ENCODE results near the gene CPLANE1. TPM values are rescaled to one million over a fixed set of nuclear protein-coding genes. Genes with fewer than 3 reads are reported as not detected.

CPLANE1 gene
- total RNA-seq, 1 experiment from 2014 or later = 3.5 TPM

GRCh38 chr5:37184748-37185364, 64.3 kb downstream of the CPLANE1 start:
- H3K4me2 ChIP-seq (ENCODE audit: low read length) = no peak overlapping the region
- H3K4me3 ChIP-seq (replicated peaks in 1 of 2; ENCODE audit: low read depth in 1 of 2, low read length in 2 of 2) = no peak overlapping the region
- TF ChIP-seq TCF7L2 (IDR thresholded peaks at IDR 0.05; ENCODE audit: borderline replicate concordance, extremely low read depth, insufficient read depth, insufficient read length) = no peak
- no peak for TF ChIP-seq EZH2 (IDR thresholded peaks at IDR 0.05)
- TF ChIP-seq EZH2phosphoT487 (IDR thresholded peaks at IDR 0.05; ENCODE audit: borderline replicate concordance) = no peak
- no peak overlapping the region for H3K9ac ChIP-seq (ENCODE audit: low read length)
- no peak for ATAC-seq
- H3K9me2 ChIP-seq (ENCODE audit: insufficient read depth) = no peaks in the 10 kb centered on the region
- H3K27ac ChIP-seq (ENCODE audit: low read depth, low read length) = no peak overlapping the region
- DNase-seq (ENCODE audit: low read depth, low spot score) = no peak
- no peaks in the 10 kb centered on the region for H4K20me1 ChIP-seq (ENCODE audit: insufficient read depth)
- no TSS peak for BruUV-seq (replicated peaks)
- H3K36me3 ChIP-seq (ENCODE audit: control insufficient read depth in 1 of 2, insufficient read depth in 2 of 2, low read length in 2 of 2) = no peaks in the 10 kb centered on the region
- no peaks in the 10 kb centered on the region for H3K27me3 ChIP-seq (ENCODE audit: insufficient read depth, low read length)
- intact Hi-C loops (cut with micrococcal nuclease) = no loop called here
- H3K9me3 ChIP-seq (ENCODE audit: control insufficient read depth in 1 of 2, insufficient read depth in 1 of 2, low read depth in 1 of 2, low read length in 2 of 2) = no peaks in the 10 kb centered on the region
- ChIA-PET RAD21 (ENCODE audit: low non-redundant PET in 1 of 2, low total read pairs in 2 of 2, uncharacterized antibody in 2 of 2, unreplicated experiment in 2 of 2) (no interaction called here), CTCF (no interaction called here), POLR2A (no interaction called here)
- H3K4me1 ChIP-seq (ENCODE audit: control insufficient read depth in 1 of 2, insufficient read depth in 2 of 2, low read length in 2 of 2) = no peaks in the 10 kb centered on the region
- H3K79me2 ChIP-seq (ENCODE audit: insufficient read depth, low read length) = no peaks in the 10 kb centered on the region
- no peak overlapping the region for H2AFZ ChIP-seq (ENCODE audit: low read depth, low read length, poor library complexity, severe bottlenecking)

- ATAC-seq (no peak), DNase-seq (ENCODE audit: low read depth, low spot score) (no peak)
- Histone ChIP-seq H3K4me2 (ENCODE audit: low read length) (no peak overlapping the region), H3K36me3 (ENCODE audit: control insufficient read depth in 1 of 2, insufficient read depth in 2 of 2, low read length in 2 of 2) (no peaks in the 10 kb centered on the region), H3K79me2 (ENCODE audit: insufficient read depth, low read length) (no peaks in the 10 kb centered on the region), H2AFZ (ENCODE audit: low read depth, low read length, poor library complexity, severe bottlenecking) (no peak overlapping the region), H3K27ac (ENCODE audit: low read depth, low read length) (no peak overlapping the region), H4K20me1 (ENCODE audit: insufficient read depth) (no peaks in the 10 kb centered on the region), H3K27me3 (ENCODE audit: insufficient read depth, low read length) (no peaks in the 10 kb centered on the region), H3K4me1 (ENCODE audit: control insufficient read depth in 1 of 2, insufficient read depth in 2 of 2, low read length in 2 of 2) (no peaks in the 10 kb centered on the region), H3K4me3 (replicated peaks in 1 of 2; ENCODE audit: low read depth in 1 of 2, low read length in 2 of 2) (no peak overlapping the region), H3K9ac (ENCODE audit: low read length) (no peak overlapping the region), H3K9me2 (ENCODE audit: insufficient read depth) (no peaks in the 10 kb centered on the region), H3K9me3 (ENCODE audit: control insufficient read depth in 1 of 2, insufficient read depth in 1 of 2, low read depth in 1 of 2, low read length in 2 of 2) (no peaks in the 10 kb centered on the region)
- RAD21 ChIA-PET (ENCODE audit: low non-redundant PET in 1 of 2, low total read pairs in 2 of 2, uncharacterized antibody in 2 of 2, unreplicated experiment in 2 of 2) = no interaction called here
- CTCF ChIA-PET = no interaction called here
- POLR2A ChIA-PET = no interaction called here
- intact Hi-C loops (cut with micrococcal nuclease) = no loop called here
- TF ChIP-seq ZNF274 (IDR thresholded peaks at IDR 0.05; ENCODE audit: low read depth, low read length) (no peak), RAD21 (IDR thresholded peaks at IDR 0.05; ENCODE audit: low read depth) (no peak), REST (IDR thresholded peaks at IDR 0.05; ENCODE audit: low read depth) (no peak), ELF1 (IDR thresholded peaks at IDR 0.05; ENCODE audit: borderline replicate concordance, low read depth) (no peak), JUND (IDR thresholded peaks at IDR 0.05) (no peak), TCF7L2 (IDR thresholded peaks at IDR 0.05; ENCODE audit: borderline replicate concordance, extremely low read depth, insufficient read depth, insufficient read length) (no peak), EGR1 (IDR thresholded peaks at IDR 0.05; ENCODE audit: low read depth) (no peak), YY1 (IDR thresholded peaks at IDR 0.05; ENCODE audit: extremely low read depth, insufficient replicate concordance, low read depth, low read length) (no peak), EZH2 (IDR thresholded peaks at IDR 0.05) (no peak), EZH2phosphoT487 (IDR thresholded peaks at IDR 0.05; ENCODE audit: borderline replicate concordance) (no peak), CEBPB (IDR thresholded peaks at IDR 0.05; ENCODE audit: low read depth) (no peak), MAX (IDR thresholded peaks at IDR 0.05) (no peak)
- BruUV-seq (replicated peaks) = no TSS peak
Observed at GRCh38 chr5:37182667-37183066, 66.5 kb downstream of the CPLANE1 start.

Data from HCT116 (cell line).